Upper lobe of right lung (tissue), 1 donor: ENCODE data around the gene PERM1. TPM values are rescaled to one million over a fixed set of nuclear protein-coding genes. Genes with fewer than 3 reads are reported as not detected.

Experiments
- ATAC-seq: fragments of 200-7000 bp; cut with Tn5 transposase; one replicate; pipeline ENCODE4 v1.9.1; 2020; ENCODE audit warnings: mild to moderate bottlenecking, moderate library complexity
- DNase-seq: peaks from one replicate; pipeline ENCODE4 v3.0.0-alpha.2; 2020
- H3K27ac ChIP-seq: fragments of 200-600 bp; one replicate; pipeline ENCODE4 v1.8.0; 2022
- H3K27me3 ChIP-seq: fragments of 200-600 bp; one replicate; pipeline ENCODE4 v1.8.0; 2022; ENCODE audit warnings: mild to moderate bottlenecking
- H3K36me3 ChIP-seq: fragments of 200-600 bp; one replicate; pipeline ENCODE4 v1.8.0; 2022
- H3K4me1 ChIP-seq: fragments of 200-600 bp; one replicate; pipeline ENCODE4 v1.8.0; 2022
- H3K4me3 ChIP-seq: fragments of 200-600 bp; one replicate; pipeline ENCODE4 v1.8.0; 2022; ENCODE audit warnings: mild to moderate bottlenecking
- H3K9me3 ChIP-seq: fragments of 200-600 bp; one replicate; pipeline ENCODE4 v1.8.0; 2022
- intact Hi-C: fragments of 100-400 bp; cut with DNase I; formaldehyde crosslinking; loops from one replicate; pipeline ENCODE4 v1.11.0; 2022
- total RNA-seq: library from RNA; stranded (reverse); fragmentation: NEBNext Ultra II Directional; extraction: Animal tissue kit (Norgen Biotek cat#: 25700); gene quantifications from one replicate; pipeline ENCODE4 v1.2.1, GENCODE V29; 2021
- TF ChIP-seq, protein P1 (sequence below): fragments of 200-600 bp; IDR thresholded peaks from one replicate; pipeline ENCODE4 v1.8.0; 2022; ENCODE audit warnings: antibody characterized with exemption
- donor health status: DM: no; HTN: yes; CAD: no; lungs with severe emphysema.

PERM1 gene
- total RNA-seq, 1 donor from 2014 or later = 0.35 TPM

DNA sequence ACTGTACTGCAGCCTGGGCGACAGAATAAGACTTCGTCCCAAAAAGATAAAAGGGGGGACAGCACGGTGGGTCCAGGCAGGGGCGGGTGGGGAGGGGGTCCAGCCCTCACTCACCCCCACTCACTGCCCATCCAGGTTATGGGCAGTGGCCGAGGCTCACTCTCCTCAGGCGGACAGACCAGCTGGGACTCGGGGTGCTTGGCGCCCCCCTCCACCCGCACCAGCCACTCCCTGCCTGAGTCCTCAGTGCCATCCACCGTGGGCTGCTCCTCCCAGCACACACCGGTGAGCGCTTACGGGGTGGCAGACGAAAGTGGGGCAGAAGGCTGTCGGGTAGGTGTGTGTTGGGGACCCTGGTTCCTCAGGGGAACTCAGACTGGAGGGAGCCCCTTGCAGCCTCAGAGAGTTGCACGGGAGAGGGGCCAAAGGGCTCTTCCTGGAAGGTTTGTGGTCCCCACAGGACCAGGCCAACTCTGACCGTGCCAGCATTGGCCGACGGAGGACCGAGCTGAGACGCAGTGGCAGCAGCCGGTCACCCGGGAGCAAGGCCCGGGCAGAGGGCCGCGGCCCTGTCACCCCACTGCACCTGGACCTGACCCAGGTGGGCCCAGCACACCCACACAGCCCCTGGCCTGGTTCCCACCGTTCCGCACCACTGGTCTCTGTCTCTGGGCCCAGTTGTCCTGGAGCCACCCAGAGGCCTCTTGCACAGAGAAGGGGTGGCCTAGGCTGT lies 9.0 kb downstream of the PERM1 start:
- TF ChIP-seq, protein P1, sequence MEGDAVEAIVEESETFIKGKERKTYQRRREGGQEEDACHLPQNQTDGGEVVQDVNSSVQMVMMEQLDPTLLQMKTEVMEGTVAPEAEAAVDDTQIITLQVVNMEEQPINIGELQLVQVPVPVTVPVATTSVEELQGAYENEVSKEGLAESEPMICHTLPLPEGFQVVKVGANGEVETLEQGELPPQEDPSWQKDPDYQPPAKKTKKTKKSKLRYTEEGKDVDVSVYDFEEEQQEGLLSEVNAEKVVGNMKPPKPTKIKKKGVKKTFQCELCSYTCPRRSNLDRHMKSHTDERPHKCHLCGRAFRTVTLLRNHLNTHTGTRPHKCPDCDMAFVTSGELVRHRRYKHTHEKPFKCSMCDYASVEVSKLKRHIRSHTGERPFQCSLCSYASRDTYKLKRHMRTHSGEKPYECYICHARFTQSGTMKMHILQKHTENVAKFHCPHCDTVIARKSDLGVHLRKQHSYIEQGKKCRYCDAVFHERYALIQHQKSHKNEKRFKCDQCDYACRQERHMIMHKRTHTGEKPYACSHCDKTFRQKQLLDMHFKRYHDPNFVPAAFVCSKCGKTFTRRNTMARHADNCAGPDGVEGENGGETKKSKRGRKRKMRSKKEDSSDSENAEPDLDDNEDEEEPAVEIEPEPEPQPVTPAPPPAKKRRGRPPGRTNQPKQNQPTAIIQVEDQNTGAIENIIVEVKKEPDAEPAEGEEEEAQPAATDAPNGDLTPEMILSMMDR = no peak
- intact Hi-C loops = no loop called here

DNA sequence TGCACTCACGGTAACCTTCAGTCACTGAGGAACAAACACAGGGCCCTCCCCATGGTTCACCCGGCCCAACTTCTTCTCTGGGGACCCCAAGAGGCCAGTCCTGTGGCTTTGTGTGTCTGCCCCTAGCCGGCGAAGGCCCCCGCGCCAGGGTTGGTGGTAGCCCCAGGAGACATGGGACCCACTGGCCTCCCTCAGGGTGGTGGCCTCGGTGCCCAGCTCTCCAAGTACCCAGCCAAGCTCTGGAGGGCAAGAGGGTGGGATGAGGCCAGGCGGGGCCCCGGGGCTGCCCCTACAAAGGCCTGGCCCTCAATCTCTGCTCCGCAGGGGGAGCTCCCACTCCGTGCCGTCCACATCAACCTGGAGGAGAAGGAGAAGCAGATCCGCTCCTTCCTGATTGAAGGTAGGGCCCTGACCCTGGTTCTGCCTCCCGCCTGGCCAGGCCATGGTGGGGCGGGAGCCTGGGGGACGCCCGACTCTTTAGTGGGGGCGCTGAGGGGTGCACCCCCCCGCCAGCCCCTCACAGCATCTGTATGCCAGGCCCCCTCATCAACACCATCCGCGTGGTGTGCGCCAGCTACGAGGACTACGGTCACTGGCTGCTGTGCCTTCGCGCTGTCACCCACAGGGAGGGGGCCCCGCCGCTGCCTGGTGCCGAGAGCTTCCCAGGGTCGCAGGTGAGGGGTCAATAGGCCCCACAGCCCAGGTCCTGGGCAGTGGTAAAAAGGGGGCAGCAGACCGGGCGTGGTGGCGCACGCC lies 10.0 kb downstream of the PERM1 start:
- TF ChIP-seq, protein P1 = no peak
- DNase-seq (no peak), ATAC-seq (no peak)
- H3K27ac ChIP-seq = no peak overlapping the region
- H3K36me3 ChIP-seq = no peaks in the 10 kb centered on the region
- H3K4me1 ChIP-seq = peaks cover 11% of the 10 kb centered on the region
- peaks cover 43% of the 10 kb centered on the region for H3K27me3 ChIP-seq
- H3K4me3 ChIP-seq = no peak overlapping the region
- intact Hi-C loops = no loop called here
- H3K9me3 ChIP-seq = no peaks in the 10 kb centered on the region

More for the DNA sequence above, 9.0 kb downstream of the PERM1 start:
- H3K9me3 ChIP-seq = no peaks in the 10 kb centered on the region
- H3K4me1 ChIP-seq = peaks cover 7% of the 10 kb centered on the region
- H3K4me3 ChIP-seq = no peak overlapping the region
- H3K36me3 ChIP-seq = no peaks in the 10 kb centered on the region
- H3K27me3 ChIP-seq = peaks cover 43% of the 10 kb centered on the region
- ATAC-seq = no peak
- H3K27ac ChIP-seq = no peak overlapping the region
- DNase-seq = no peak

DNA sequence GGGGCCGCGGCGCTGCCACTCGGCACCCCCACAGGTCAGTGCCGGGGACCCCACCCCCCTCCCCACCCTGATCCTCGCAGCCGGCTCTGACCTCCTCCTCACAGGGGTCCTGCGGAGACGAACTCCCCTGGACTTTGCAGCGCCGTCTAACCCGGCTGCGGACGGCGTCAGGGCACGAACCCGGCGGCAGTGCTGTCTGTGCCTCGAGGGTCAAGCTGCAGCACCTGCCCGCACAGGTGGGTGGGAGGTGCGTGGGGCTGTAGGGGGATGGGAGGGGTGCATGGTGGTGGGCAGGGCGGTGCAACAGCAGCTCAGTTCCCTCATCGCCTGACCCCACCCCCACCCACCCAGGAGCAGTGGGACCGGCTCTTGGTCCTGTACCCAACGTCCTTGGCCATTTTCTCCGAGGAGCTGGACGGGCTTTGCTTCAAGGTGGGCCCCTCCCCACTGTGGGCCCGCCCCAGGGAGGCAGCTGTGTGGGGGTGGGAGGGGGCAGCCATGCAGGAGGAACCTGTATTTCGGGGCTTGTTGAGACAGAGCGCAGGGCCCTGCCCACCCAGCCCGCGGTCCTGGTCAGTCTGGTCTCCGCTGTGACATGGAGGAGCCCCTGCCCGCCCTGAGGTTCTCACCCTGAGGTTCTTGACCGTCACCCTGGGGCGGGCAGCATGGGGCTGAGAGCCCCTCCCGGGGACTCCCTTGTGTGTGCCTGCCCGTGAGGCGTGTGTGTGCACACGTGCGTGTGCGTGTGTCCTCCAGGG lies 10.7 kb downstream of the PERM1 start:
- TF ChIP-seq, protein P1 = no peak
- ATAC-seq (no peak), DNase-seq (no peak)
- Histone ChIP-seq H3K4me1 (peaks cover 12% of the 10 kb centered on the region), H3K27me3 (peaks cover 40% of the 10 kb centered on the region), H3K36me3 (no peaks in the 10 kb centered on the region), H3K9me3 (no peaks in the 10 kb centered on the region), H3K27ac (no peak overlapping the region), H3K4me3 (no peak overlapping the region)
- intact Hi-C loops = no loop called here

DNA sequence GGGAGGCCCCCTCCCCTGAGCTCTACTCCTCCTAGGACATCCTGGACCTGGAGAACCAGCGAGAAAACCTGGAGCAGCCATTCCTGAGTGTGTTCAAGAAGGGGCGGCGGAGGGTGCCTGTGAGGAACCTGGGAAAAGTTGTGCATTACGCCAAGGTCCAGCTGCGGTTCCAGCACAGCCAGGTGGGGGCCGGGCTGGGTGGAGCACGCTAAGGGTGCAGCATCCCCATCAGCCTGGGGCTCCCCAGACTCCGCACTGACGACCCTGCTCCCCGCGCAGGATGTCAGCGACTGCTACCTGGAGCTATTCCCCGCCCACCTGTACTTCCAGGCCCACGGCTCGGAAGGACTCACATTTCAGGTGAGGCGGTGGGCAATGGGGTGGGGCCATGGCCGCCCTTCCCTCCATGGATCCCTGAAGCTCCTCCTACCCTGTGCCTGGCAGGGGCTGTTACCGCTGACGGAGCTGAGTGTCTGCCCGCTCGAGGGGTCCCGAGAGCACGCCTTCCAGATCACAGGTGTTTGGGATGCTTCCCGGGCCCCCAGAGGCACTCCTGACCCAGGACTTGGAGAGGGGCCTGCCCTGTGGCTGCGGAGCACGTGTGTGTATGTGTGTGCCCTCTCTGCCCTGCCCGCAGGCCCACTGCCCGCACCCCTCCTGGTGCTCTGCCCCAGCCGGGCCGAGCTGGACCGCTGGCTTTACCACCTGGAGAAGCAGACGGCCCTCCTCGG lies 11.5 kb downstream of the PERM1 start:
- H3K4me3 ChIP-seq = no peak overlapping the region
- peaks cover 33% of the 10 kb centered on the region for H3K27me3 ChIP-seq
- DNase-seq (no peak), ATAC-seq (no peak)
- intact Hi-C loops = no loop called here
- H3K27ac ChIP-seq = no peak overlapping the region
- no peaks in the 10 kb centered on the region for H3K36me3 ChIP-seq
- H3K9me3 ChIP-seq = no peaks in the 10 kb centered on the region
- peaks cover 12% of the 10 kb centered on the region for H3K4me1 ChIP-seq
- TF ChIP-seq, protein P1 = no peak

DNA sequence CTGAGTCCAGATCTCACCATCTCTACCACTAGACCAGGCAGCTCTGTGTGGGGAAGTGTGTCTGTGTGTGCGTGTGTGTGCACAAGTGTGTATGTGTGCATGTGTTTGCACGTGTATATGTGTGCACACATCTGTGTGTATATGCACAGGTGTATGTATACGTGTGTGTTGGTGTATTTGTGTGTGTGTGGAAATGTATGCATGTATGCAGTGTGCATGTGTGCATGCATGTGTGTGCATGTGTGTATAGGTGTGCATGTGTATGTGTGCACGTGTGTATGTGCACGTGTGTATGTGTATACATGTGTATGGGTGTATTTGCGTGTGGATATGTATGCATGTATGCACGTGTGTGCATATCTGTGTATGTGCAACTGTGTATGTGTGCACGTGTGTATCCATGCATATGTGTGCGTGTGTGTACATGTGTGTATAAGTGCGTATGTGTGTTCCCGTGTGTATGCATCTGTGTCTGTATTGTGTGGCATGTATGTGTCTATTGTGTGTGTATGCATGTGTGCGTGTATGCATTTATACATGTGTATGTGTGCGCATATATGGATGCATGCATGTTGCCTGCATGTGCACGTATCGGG lies 12.5 kb downstream of the PERM1 start:
- DNase-seq (no peak), ATAC-seq (no peak)
- Histone ChIP-seq H3K4me1 (peaks cover 12% of the 10 kb centered on the region), H3K27ac (no peak overlapping the region), H3K9me3 (no peaks in the 10 kb centered on the region), H3K36me3 (no peaks in the 10 kb centered on the region), H3K27me3 (peaks cover 28% of the 10 kb centered on the region), H3K4me3 (no peak overlapping the region)
- intact Hi-C loops = loop anchor here (10.0 kb wide), 1 partner anchor 65 kb away; no protein-coding TSS in a partner anchor
- TF ChIP-seq, protein P1 = no peak
